Neural progenitor cell (in vitro differentiated cells): ENCODE data around the gene NEURL1. TPM values are rescaled to one million over a fixed set of nuclear protein-coding genes. Genes with fewer than 3 reads are reported as not detected.

Experiments used
- DNase-seq: peaks from one replicate; pipeline ENCODE4 v3.0.0-alpha.2; 2016; ENCODE audit warnings: low spot score
- H2AFZ ChIP-seq: fragments of 200-600 bp; sonication (generic); replicated peaks from 2 replicates; pipeline ENCODE4 v1.6.1; 2016; ENCODE audit warnings: antibody characterized with exemption
- H3F3A ChIP-seq: fragments of 200-600 bp; sonication (generic); 2 replicates; pipeline ENCODE4 v1.6.1; 2016; ENCODE audit warnings: antibody characterized with exemption, low read depth
- H3K27ac ChIP-seq: fragments of 200-600 bp; sonication (generic); 2 replicates; pipeline ENCODE4 v1.5.1; 2016; ENCODE audit warnings: mild to moderate bottlenecking
- H3K27me3 ChIP-seq: fragments of 200-600 bp; sonication (generic); 2 replicates; pipeline ENCODE4 v1.6.1; 2016; ENCODE audit warnings: mild to moderate bottlenecking, moderate library complexity
- H3K36me3 ChIP-seq: fragments of 200-600 bp; sonication (generic); 2 replicates; pipeline ENCODE4 v1.5.1; 2016
- H3K4me1 ChIP-seq: fragments of 200-600 bp; sonication (generic); 2 replicates; pipeline ENCODE4 v1.6.1; 2016; ENCODE audit warnings: mixed run types
- H3K4me2 ChIP-seq: fragments of 200-600 bp; sonication (generic); 2 replicates; pipeline ENCODE4 v1.6.1; 2016
- H3K4me3 ChIP-seq: fragments of 200-600 bp; sonication (generic); 2 replicates; pipeline ENCODE4 v1.5.1; 2016
- H3K79me2 ChIP-seq: fragments of 200-600 bp; sonication (generic); 2 replicates; pipeline ENCODE4 v1.6.1; 2016; ENCODE audit warnings: low read depth
- H3K9ac ChIP-seq: fragments of 200-600 bp; sonication (generic); 2 replicates; pipeline ENCODE4 v1.6.1; 2016
- H3K9me3 ChIP-seq: fragments of 200-600 bp; sonication (generic); 2 replicates; pipeline ENCODE4 v1.5.1; 2016; ENCODE audit warnings: low read depth
- H4K20me1 ChIP-seq: fragments of 200-600 bp; sonication (generic); 2 replicates; pipeline ENCODE4 v1.6.1; 2016; ENCODE audit warnings: low read depth
- H3K27ac Mint-ChIP-seq: 3 replicates; pipeline ENCODE4 v1.8.0; 2021; ENCODE audit warnings: mixed read lengths
- H3K27me3 Mint-ChIP-seq: 2 replicates; pipeline ENCODE4 v1.8.0; 2022; ENCODE audit warnings: low read depth, mild to moderate bottlenecking, inconsistent platforms, moderate library complexity, mixed read lengths; ENCODE audit not compliant: insufficient read depth
- H3K36me3 Mint-ChIP-seq: 3 replicates; pipeline ENCODE4 v1.8.0; 2021; ENCODE audit warnings: mixed read lengths
- H3K4me1 Mint-ChIP-seq: 3 replicates; pipeline ENCODE4 v1.8.0; 2021; ENCODE audit warnings: mixed read lengths
- H3K4me3 Mint-ChIP-seq: 3 replicates; pipeline ENCODE4 v1.8.0; 2021; ENCODE audit warnings: mild to moderate bottlenecking, moderate library complexity, mixed read lengths
- H3K9me3 Mint-ChIP-seq: 3 replicates; pipeline ENCODE4 v1.8.0; 2020; ENCODE audit warnings: mixed read lengths
- EZH2 ChIP-seq: fragments of 200-600 bp; sonication (generic); IDR thresholded peaks from 2 replicates; pipeline ENCODE4 v1.6.1; 2017; ENCODE audit warnings: antibody characterized with exemption, mild to moderate bottlenecking, moderate library complexity
- EZH2phosphoT487 ChIP-seq: fragments of 200-600 bp; sonication (generic); IDR thresholded peaks from 2 replicates; pipeline ENCODE4 v1.6.1; 2017; ENCODE audit warnings: antibody characterized with exemption
- total RNA-seq: library from RNA; depleted of rRNA; stranded (reverse); fragments of >200 nt; gene quantifications from 2 replicates; pipeline ENCODE4 v1.2.3, GENCODE V29; 2015; ENCODE audit warnings: low replicate concordance
- TF ChIP-seq, protein P1 (sequence below): fragments of 200-600 bp; sonication (generic); IDR thresholded peaks from 2 replicates; pipeline ENCODE4 v1.5.1; 2017; ENCODE audit warnings: antibody characterized with exemption, mild to moderate bottlenecking

Gene NEURL1
- total RNA-seq, 1 donor from 2014 or later: 0.06 TPM

DNA sequence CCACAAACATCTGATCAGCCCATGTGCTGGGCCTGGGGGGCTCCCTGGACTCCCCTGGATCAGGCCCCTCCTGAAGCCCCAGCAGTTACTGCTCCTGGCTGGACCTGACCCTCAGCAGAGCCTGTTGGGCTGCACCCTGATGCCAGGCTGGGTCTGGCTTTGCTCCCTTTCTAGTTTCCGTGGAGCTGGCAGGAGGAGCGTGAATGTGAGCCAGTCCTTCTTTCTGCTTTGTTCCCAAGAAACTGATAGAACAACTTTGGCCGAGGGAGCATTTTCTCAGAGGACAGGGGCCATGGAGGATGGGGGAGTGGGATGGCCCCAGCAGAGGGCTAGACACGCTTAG lies 128.2 kb downstream of the NEURL1 start:
- Mint-ChIP-seq H3K27me3 (no peaks in the 10 kb centered on the region), H3K27ac (no peak overlapping the region), H3K4me1 (no peaks in the 10 kb centered on the region), H3K36me3 (peaks cover 9% of the 10 kb centered on the region), H3K4me3 (no peak overlapping the region), H3K9me3 (no peaks in the 10 kb centered on the region)
- H3K4me1 ChIP-seq: no peaks in the 10 kb centered on the region
- TF ChIP-seq EZH2phosphoT487 (no peak), EZH2 (no peak)
- TF ChIP-seq, protein P1, sequence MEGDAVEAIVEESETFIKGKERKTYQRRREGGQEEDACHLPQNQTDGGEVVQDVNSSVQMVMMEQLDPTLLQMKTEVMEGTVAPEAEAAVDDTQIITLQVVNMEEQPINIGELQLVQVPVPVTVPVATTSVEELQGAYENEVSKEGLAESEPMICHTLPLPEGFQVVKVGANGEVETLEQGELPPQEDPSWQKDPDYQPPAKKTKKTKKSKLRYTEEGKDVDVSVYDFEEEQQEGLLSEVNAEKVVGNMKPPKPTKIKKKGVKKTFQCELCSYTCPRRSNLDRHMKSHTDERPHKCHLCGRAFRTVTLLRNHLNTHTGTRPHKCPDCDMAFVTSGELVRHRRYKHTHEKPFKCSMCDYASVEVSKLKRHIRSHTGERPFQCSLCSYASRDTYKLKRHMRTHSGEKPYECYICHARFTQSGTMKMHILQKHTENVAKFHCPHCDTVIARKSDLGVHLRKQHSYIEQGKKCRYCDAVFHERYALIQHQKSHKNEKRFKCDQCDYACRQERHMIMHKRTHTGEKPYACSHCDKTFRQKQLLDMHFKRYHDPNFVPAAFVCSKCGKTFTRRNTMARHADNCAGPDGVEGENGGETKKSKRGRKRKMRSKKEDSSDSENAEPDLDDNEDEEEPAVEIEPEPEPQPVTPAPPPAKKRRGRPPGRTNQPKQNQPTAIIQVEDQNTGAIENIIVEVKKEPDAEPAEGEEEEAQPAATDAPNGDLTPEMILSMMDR: no peak
- DNase-seq: no peak
- H2AFZ ChIP-seq: no peak overlapping the region
- H3K9ac ChIP-seq: no peak overlapping the region
- H3K4me2 ChIP-seq: no peak overlapping the region
- no peaks in the 10 kb centered on the region for H3K79me2 ChIP-seq
- H4K20me1 ChIP-seq: no peaks in the 10 kb centered on the region
- no peaks in the 10 kb centered on the region for H3K9me3 ChIP-seq
- H3K27ac ChIP-seq: no peak overlapping the region
- H3K36me3 ChIP-seq: no peaks in the 10 kb centered on the region
- H3K27me3 ChIP-seq: no peaks in the 10 kb centered on the region
- no peaks in the 10 kb centered on the region for H3F3A ChIP-seq
- H3K4me3 ChIP-seq: no peak overlapping the region

DNA sequence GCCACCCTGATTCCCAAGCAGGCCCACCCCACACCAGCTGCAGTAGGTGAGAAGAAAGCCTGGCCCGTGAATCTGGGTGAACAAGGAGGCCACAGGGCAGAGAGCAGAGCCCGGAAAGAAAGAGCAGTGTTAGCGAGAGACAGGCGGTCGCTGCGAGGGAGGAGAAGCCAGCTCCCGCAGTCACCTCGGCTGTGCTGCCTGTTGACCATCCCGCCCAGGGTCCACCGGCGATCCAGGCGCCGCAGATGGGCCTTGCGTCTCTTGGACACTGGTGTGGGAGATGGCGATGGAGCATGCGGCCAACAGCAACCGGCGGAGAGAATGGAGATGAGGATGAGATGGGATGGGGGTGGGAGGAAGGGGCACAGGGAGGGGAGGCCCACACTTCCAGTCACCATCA lies 128.8 kb downstream of the NEURL1 start:
- no peak for TF ChIP-seq EZH2phosphoT487
- TF ChIP-seq, protein P1: no peak
- TF ChIP-seq EZH2: no peak
- H3K27me3 ChIP-seq: no peaks in the 10 kb centered on the region
- no peaks in the 10 kb centered on the region for H3K79me2 ChIP-seq
- Mint-ChIP-seq H3K27ac (no peak overlapping the region), H3K27me3 (peaks cover 2% of the 10 kb centered on the region), H3K4me3 (no peak overlapping the region), H3K9me3 (no peaks in the 10 kb centered on the region), H3K36me3 (peaks cover 9% of the 10 kb centered on the region), H3K4me1 (no peaks in the 10 kb centered on the region)
- no peak overlapping the region for H3K9ac ChIP-seq
- no peak overlapping the region for H2AFZ ChIP-seq
- H3K4me2 ChIP-seq: no peak overlapping the region
- no peak overlapping the region for H3K4me3 ChIP-seq
- no peaks in the 10 kb centered on the region for H3F3A ChIP-seq
- H4K20me1 ChIP-seq: no peaks in the 10 kb centered on the region
- no peaks in the 10 kb centered on the region for H3K9me3 ChIP-seq
- no peaks in the 10 kb centered on the region for H3K4me1 ChIP-seq
- H3K27ac ChIP-seq: no peak overlapping the region
- no peak for DNase-seq
- no peaks in the 10 kb centered on the region for H3K36me3 ChIP-seq

DNA sequence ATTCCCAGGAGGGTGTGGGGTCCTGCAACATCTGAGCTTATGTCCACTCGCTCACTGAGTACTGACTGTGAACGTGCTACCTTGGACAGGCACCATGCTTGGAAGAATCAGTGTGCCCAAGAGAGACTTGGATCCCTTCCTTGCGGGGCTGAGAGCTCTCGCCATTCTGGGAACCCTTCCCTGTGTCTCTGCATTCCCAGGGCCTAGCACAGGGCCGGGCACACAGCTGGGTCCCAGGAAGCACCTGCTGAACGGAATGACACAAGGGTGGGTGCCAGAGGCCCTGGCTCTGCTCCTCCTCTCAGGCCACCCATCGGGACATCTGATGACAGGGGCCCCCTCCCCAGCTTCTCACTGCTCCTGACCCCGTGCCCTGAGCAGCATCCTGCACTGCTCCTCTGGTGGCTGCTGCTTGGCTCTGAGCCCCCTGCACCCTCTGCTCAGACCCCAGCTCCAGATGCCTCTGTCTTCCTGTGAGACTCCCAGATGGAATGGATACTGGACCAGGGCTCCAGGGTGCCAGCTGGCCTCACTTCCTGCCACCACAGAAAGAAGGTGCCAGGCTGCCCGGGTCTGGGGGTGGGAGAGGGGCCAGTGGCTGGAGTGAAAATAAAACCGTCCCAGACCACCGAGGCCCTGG lies 129.6 kb downstream of the NEURL1 start:
- H4K20me1 ChIP-seq: no peaks in the 10 kb centered on the region
- TF ChIP-seq, protein P1: no peak
- no peak for TF ChIP-seq EZH2phosphoT487
- no peak for TF ChIP-seq EZH2
- H3K4me3 ChIP-seq: no peak overlapping the region
- no peaks in the 10 kb centered on the region for H3K27me3 ChIP-seq
- H2AFZ ChIP-seq: no peak overlapping the region
- no peak overlapping the region for H3K9ac ChIP-seq
- no peak for DNase-seq
- no peaks in the 10 kb centered on the region for H3K36me3 ChIP-seq
- no peak overlapping the region for H3K27ac Mint-ChIP-seq
- H3K4me2 ChIP-seq: no peak overlapping the region
- no peak overlapping the region for H3K27ac ChIP-seq
- no peaks in the 10 kb centered on the region for H3K4me1 Mint-ChIP-seq
- no peaks in the 10 kb centered on the region for H3K9me3 Mint-ChIP-seq
- H3K36me3 Mint-ChIP-seq: peaks cover 9% of the 10 kb centered on the region
- H3K4me3 Mint-ChIP-seq: no peak overlapping the region
- H3K79me2 ChIP-seq: no peaks in the 10 kb centered on the region
- H3K4me1 ChIP-seq: no peaks in the 10 kb centered on the region
- peaks cover 2% of the 10 kb centered on the region for H3K27me3 Mint-ChIP-seq
- no peaks in the 10 kb centered on the region for H3K9me3 ChIP-seq
- H3F3A ChIP-seq: no peaks in the 10 kb centered on the region
